Sigmoid colon (tissue), 4 donors: ENCODE measurements around the gene CAB39L.

Experiments used
- EP300 ChIP-seq, 4 donors: sonication (generic); formaldehyde crosslinking; IDR thresholded peaks; one replicate each; pipeline ENCODE4 v1.6.1; 2017; ENCODE audit warnings: antibody characterized with exemption in 4 of 4
- POLR2A ChIP-seq, 2 donors: fragments of 450-650 bp; IDR thresholded peaks; one replicate each; pipeline ENCODE4 v1.6.1; 2016; ENCODE audit warnings: antibody characterized with exemption in 2 of 2, mild to moderate bottlenecking in 2 of 2, moderate library complexity in 2 of 2
- TF ChIP-seq, protein P1 (sequence below), 4 experiments: fragments of 450-650 bp in 3 of 4; fragments of 200-600 bp in 1 of 4; IDR thresholded peaks; one replicate each; pipeline ENCODE4 v1.5.1; 2016 to 2019; ENCODE audit warnings: antibody characterized with exemption in 4 of 4, mild to moderate bottlenecking in 3 of 4, moderate library complexity in 2 of 4

- TF ChIP-seq, protein P1, sequence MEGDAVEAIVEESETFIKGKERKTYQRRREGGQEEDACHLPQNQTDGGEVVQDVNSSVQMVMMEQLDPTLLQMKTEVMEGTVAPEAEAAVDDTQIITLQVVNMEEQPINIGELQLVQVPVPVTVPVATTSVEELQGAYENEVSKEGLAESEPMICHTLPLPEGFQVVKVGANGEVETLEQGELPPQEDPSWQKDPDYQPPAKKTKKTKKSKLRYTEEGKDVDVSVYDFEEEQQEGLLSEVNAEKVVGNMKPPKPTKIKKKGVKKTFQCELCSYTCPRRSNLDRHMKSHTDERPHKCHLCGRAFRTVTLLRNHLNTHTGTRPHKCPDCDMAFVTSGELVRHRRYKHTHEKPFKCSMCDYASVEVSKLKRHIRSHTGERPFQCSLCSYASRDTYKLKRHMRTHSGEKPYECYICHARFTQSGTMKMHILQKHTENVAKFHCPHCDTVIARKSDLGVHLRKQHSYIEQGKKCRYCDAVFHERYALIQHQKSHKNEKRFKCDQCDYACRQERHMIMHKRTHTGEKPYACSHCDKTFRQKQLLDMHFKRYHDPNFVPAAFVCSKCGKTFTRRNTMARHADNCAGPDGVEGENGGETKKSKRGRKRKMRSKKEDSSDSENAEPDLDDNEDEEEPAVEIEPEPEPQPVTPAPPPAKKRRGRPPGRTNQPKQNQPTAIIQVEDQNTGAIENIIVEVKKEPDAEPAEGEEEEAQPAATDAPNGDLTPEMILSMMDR (IDR thresholded peaks at IDR 0.05), result no peak
- TF ChIP-seq EP300 (IDR thresholded peaks at IDR 0.05), result no peak
- TF ChIP-seq POLR2A (IDR thresholded peaks at IDR 0.05), result no peak
Measured at GRCh38 chr13:49307365-49307764, 136.5 kb downstream of the CAB39L start.
